GM06990 (cell line): ENCODE measurements around the gene GRID1.

Source experiments
- DNase-seq: peaks from one replicate; pipeline ENCODE4 v3.0.0-alpha.2; 2011; ENCODE audit not compliant: insufficient read length; ENCODE audit errors: extremely low read depth
- H3K27me3 ChIP-seq: replicated peaks from 2 replicates; pipeline ENCODE4 v1.6.0; 2011; ENCODE audit warnings: low read length; ENCODE audit not compliant: control insufficient read depth, insufficient read depth
- H3K36me3 ChIP-seq: 2 replicates; pipeline ENCODE4 v1.5.1; 2011; ENCODE audit warnings: low read length; ENCODE audit not compliant: control insufficient read depth, insufficient read depth
- H3K4me3 ChIP-seq: replicated peaks from 2 replicates; pipeline ENCODE4 v1.5.1; 2011; ENCODE audit warnings: low read depth, mild to moderate bottlenecking, control low read depth, low read length
- TF ChIP-seq, protein P1 (sequence below): IDR thresholded peaks from 2 replicates; pipeline ENCODE4 v1.5.1; 2011; ENCODE audit warnings: low read length, control low read depth, mild to moderate bottlenecking, inconsistent platforms; ENCODE audit not compliant: insufficient read depth, poor library complexity, severe bottlenecking

GRID1 gene

DNA sequence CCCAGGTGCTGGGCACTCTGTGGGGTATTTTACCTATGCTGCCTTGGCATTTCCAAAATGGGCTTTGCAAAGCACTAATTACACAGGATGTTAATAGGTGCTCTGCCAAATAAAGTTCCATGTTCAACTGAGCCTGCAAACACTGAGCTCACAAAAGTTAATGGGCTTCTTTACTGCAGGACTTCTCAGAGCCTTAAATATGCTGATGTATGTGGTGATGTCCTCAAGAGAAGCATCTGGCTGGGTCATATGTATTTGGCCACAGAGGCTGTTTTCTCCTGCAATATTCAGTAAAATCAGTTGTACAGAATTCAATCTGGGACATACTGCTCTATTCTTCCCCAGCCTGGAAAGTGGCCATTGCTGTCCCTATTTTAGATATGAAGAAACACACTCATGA, 31.3 kb downstream of the GRID1 start:
- no peaks in the 10 kb centered on the region for H3K36me3 ChIP-seq
- no peak for DNase-seq
- no peak overlapping the region for H3K4me3 ChIP-seq
- no peaks in the 10 kb centered on the region; the same call in none of the 2 replicates for H3K27me3 ChIP-seq
- TF ChIP-seq, protein P1, sequence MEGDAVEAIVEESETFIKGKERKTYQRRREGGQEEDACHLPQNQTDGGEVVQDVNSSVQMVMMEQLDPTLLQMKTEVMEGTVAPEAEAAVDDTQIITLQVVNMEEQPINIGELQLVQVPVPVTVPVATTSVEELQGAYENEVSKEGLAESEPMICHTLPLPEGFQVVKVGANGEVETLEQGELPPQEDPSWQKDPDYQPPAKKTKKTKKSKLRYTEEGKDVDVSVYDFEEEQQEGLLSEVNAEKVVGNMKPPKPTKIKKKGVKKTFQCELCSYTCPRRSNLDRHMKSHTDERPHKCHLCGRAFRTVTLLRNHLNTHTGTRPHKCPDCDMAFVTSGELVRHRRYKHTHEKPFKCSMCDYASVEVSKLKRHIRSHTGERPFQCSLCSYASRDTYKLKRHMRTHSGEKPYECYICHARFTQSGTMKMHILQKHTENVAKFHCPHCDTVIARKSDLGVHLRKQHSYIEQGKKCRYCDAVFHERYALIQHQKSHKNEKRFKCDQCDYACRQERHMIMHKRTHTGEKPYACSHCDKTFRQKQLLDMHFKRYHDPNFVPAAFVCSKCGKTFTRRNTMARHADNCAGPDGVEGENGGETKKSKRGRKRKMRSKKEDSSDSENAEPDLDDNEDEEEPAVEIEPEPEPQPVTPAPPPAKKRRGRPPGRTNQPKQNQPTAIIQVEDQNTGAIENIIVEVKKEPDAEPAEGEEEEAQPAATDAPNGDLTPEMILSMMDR = no peak

DNA sequence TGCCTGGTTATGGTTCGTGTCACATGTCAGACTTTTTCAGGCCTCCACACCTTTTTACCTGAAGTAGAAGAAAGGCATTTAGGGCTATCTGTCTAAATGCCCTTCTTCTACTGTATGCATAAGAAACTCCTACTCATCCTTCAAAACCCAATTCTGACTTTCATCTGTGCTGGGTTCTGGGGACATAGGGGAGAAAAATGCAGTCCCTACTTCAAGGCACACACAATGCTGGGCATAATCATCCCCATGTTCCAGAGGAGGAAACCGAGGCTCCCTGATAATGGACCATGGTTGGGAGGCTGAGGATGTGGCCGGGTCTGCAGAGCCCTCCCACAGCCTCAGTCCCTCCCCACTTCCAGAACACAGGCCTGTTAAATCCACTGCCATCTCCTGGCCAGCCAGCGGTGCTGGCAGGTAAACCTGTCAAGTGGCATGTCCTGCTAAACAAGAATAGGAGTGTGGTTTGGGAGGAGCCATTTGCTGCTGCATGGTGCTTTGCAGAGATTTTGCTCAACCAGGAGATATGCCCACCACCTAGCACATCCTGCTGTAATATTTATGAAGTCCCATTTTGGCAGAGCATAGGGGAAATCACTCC, 32.0 kb downstream of the GRID1 start:
- TF ChIP-seq, protein P1 = no peak
- DNase-seq = no peak
- H3K36me3 ChIP-seq = no peaks in the 10 kb centered on the region
- H3K27me3 ChIP-seq = no peaks in the 10 kb centered on the region; the same call in none of the 2 replicates
- no peak overlapping the region for H3K4me3 ChIP-seq

DNA sequence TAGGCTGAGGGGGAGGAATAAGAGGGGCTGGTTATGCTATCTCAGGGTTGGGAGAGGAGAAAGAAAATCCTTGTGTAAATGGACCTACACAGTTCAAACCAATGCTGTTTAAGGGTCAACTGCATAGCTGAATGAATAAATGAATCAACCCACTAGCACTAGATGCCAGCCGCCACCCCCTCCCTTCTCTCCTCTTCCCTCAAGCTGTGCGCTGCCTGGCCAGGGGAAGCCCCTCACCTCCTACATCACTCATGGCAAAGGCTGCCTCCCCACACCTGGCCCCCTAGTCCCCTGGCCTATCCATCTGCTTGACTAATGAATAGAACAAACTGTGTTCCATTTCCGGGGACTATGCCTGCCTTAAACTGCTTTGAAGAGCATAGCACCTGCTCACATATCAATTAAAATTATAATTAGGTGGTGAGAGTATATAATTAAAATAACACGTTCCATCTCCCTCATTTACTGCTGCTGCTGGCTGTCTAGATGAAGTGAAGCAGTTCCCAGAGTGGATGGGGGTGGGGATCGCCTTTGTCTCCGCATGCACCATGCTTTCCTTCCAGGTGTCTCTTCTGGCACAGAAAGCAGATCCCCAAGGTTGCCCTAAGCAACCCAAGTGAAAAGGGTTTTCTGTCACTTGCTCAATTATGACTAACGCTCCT, 32.6 kb downstream of the GRID1 start:
- DNase-seq = no peak
- Histone ChIP-seq H3K36me3 (no peaks in the 10 kb centered on the region), H3K27me3 (no peaks in the 10 kb centered on the region; the same call in none of the 2 replicates), H3K4me3 (no peak overlapping the region)
- TF ChIP-seq, protein P1 = no peak

DNA sequence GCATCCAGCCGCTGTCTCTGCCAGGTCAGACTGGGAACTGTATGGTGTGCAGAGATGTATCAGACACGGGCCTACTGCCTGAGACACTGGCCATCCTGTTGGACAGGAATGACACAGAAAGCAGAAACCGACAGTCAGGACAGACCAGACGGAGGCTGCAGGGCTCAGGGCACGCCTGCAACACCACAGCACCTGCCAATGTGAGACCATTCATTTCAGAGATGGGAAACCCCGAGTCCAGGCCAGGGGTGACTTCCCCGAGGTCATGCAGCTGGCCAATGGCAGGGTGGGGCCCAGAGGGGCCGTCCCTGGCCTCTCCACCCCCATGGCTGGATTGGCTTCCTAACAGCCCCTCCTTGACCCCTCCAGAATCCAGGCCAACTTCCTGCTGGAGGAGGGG, 34.7 kb downstream of the GRID1 start:
- TF ChIP-seq, protein P1 = no peak
- Histone ChIP-seq H3K4me3 (no peak overlapping the region), H3K36me3 (no peaks in the 10 kb centered on the region), H3K27me3 (no peaks in the 10 kb centered on the region; the same call in none of the 2 replicates)
- DNase-seq = no peak

DNA sequence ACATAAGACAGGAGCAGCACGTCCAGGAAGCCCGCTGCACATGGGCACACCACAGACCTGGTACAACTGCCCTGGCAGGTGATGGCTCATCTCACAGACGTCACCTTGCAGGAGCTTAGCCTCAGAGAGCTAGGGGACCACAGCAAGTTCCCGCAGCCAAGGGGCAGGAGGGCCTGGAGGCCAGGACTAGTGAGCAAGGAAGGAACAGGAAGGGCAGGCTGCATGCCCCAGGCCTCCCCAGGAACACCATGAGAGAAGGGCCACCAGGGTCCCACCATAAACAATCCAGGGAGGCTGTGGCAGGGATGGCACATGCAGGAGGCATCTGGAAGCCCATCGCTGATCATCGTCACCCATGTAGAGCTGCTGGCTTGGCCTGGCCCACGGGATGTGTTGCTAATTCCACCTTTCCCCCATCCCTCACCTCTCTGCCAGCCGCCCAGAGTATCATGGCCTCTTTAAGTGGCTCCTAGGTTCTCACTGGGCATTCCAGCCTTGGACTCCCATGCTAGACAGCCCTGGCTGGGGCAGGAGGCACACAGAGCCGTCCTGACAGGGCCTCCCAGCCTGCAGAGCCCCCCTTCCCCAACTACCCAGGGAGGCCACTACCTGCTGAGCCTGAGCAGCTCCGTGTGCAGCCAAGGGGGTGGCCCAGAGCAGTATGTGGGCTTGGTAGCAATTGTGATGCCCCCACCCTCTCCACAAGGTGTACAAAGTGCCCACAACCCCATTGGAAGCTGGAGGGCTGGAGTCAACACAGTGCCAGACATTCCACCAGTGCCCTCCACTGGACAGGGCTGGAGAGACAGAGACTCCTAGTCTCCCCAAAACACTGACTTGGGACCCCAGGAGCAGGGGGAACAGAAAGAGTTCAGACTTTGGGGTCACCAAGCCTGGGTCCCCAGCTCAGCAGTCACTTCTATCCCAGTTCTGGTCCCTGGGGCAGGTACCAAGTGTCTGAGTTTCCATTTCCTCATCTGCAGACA, 35.5 kb downstream of the GRID1 start:
- no peak for DNase-seq
- no peaks in the 10 kb centered on the region for H3K36me3 ChIP-seq
- H3K27me3 ChIP-seq = no peaks in the 10 kb centered on the region; the same call in none of the 2 replicates
- TF ChIP-seq, protein P1 = peak; percentile 13
- H3K4me3 ChIP-seq = no peak overlapping the region
